Measurements from ENCODE around the gene PCSK7. TPM values are rescaled to one million over a fixed set of nuclear protein-coding genes. Genes with fewer than 3 reads are reported as not detected.

PCSK7 gene
- total and polyA plus RNA-seq, 2 donors (not counting 3 experiments of a cell fraction or from before 2014, with no cell fraction given) = 40.8 to 72.7 TPM

DNA sequence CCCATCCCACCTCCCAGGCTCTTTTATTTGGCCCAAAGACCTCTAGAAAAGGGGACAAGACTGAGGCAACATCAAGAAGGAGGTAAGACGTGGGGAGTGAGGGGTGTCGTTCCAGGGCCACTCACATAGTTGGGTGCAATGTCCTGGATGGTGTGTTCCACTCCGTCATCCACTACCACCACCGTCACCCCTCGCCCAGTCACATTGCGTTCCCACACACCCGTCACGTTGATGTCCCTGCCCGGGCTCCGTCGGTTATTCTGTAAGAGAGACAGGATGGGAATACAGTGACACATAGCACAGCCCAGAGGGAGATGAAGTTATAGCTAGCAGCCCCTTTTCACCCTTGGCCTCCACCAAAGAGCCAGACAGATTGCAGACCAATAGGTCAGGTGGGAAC lies 3.8 kb downstream of the PCSK7 start:
- BruUV-seq (replicated peaks) = no TSS peak
- DNase-seq (ENCODE audit: low read depth, low spot score) = no peak
- Histone ChIP-seq H3K9me3 (replicated peaks; ENCODE audit: control insufficient read depth, insufficient read depth, low read length) (no peaks in the 10 kb centered on the region), H3K79me2 (ENCODE audit: control insufficient read depth, insufficient read depth, low read length) (peaks cover 10% of the 10 kb centered on the region), H3K36me3 (ENCODE audit: control insufficient read depth in 2 of 2, extremely low read depth in 1 of 2, insufficient read depth in 2 of 2, low read length in 2 of 2) (peaks cover 0 to 28% of the 10 kb centered on the region in 2 experiments), H3K9ac (replicated peaks; ENCODE audit: extremely low read depth, insufficient read depth, low read length) (no peak overlapping the region), H3K4me2 (ENCODE audit: insufficient read depth, low read length) (no peak overlapping the region), H3K9me1 (replicated peaks; ENCODE audit: control insufficient read depth, extremely low read depth, insufficient read depth, low read length) (no peaks in the 10 kb centered on the region), H4K20me1 (replicated peaks; ENCODE audit: control insufficient read depth, extremely low read depth, insufficient read depth, low read length) (no peaks in the 10 kb centered on the region), H3K27ac (ENCODE audit: insufficient read depth, low read depth, low read length) (no peak overlapping the region), H3K4me1 (ENCODE audit: control insufficient read depth, extremely low read depth, insufficient read depth, low read length) (peaks cover 10% of the 10 kb centered on the region), H2AFZ (ENCODE audit: low read depth, low read length) (no peak overlapping the region), H3K4me3 (replicated peaks in 1 of 3; ENCODE audit: insufficient read depth in 1 of 3, low read depth in 1 of 3, low read length in 3 of 3) (no peak overlapping the region), H3K27me3 (ENCODE audit: control insufficient read depth in 2 of 2, insufficient read depth in 2 of 2, low read length in 2 of 2) (no peaks in the 10 kb centered on the region)
- POLR2A ChIA-PET = no interaction called here
- TF ChIP-seq POLR2A (IDR thresholded peaks at IDR 0.05; ENCODE audit: low read depth, low read length) (no peak), JUN (IDR thresholded peaks at IDR 0.05; ENCODE audit: borderline replicate concordance, insufficient read depth, insufficient read length, low read depth) (no peak), POLR2AphosphoS5 (IDR thresholded peaks at IDR 0.05; ENCODE audit: insufficient read depth, low read depth, low read length) (no peak), MYC (IDR thresholded peaks at IDR 0.05; ENCODE audit: low read depth, low read length) (no peak), EZH2 (IDR thresholded peaks at IDR 0.05; ENCODE audit: borderline replicate concordance, low read depth, low read length, severe bottlenecking) (no peak), FOS (IDR thresholded peaks at IDR 0.05; ENCODE audit: borderline replicate concordance, insufficient read depth, low read length) (no peak), GATA2 (IDR thresholded peaks at IDR 0.05; ENCODE audit: insufficient read depth, insufficient read length, low read depth, low read length) (no peak)
- TF ChIP-seq, protein P1, sequence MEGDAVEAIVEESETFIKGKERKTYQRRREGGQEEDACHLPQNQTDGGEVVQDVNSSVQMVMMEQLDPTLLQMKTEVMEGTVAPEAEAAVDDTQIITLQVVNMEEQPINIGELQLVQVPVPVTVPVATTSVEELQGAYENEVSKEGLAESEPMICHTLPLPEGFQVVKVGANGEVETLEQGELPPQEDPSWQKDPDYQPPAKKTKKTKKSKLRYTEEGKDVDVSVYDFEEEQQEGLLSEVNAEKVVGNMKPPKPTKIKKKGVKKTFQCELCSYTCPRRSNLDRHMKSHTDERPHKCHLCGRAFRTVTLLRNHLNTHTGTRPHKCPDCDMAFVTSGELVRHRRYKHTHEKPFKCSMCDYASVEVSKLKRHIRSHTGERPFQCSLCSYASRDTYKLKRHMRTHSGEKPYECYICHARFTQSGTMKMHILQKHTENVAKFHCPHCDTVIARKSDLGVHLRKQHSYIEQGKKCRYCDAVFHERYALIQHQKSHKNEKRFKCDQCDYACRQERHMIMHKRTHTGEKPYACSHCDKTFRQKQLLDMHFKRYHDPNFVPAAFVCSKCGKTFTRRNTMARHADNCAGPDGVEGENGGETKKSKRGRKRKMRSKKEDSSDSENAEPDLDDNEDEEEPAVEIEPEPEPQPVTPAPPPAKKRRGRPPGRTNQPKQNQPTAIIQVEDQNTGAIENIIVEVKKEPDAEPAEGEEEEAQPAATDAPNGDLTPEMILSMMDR (IDR thresholded peaks at IDR 0.05; ENCODE audit: extremely low read depth in 1 of 2, insufficient read depth in 1 of 2, low read depth in 1 of 2, low read length in 2 of 2) = no peak
- TF ChIP-seq, protein P2, sequence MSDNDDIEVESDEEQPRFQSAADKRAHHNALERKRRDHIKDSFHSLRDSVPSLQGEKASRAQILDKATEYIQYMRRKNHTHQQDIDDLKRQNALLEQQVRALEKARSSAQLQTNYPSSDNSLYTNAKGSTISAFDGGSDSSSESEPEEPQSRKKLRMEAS (IDR thresholded peaks at IDR 0.05; ENCODE audit: insufficient read depth, insufficient read length) = no peak
- dilution Hi-C loops (cut with MboI; ENCODE audit: extremely low pct_ligation_motif_present, low sequenced_read_pairs) (no loop called here), intact Hi-C loops (cut with micrococcal nuclease) (no loop called here)
- CTCF ChIA-PET = interaction anchor here (0.7 to 5.2 kb wide), 4 partner anchors 9 to 438 kb away, joined by 3 to 90 read pairs (median 33); partner anchors contain the start of genes APOA5 and SIDT2
- FAIRE-seq = no peak
